ENCODE data around the gene PRKCH.

PRKCH gene

GRCh38 chr14:61480704-61481285, 159.4 kb downstream of the PRKCH start:
- TF ChIP-seq REST (IDR thresholded peaks at IDR 0.05; ENCODE audit: insufficient read depth in 1 of 2, low read depth in 2 of 2, low read length in 2 of 2) (no peak), FOXP2 (optimal IDR thresholded peaks at IDR 0.05; ENCODE audit: borderline replicate concordance, extremely low read depth, extremely low read length, insufficient read depth) (no peak), TAF1 (IDR thresholded peaks at IDR 0.05; ENCODE audit: borderline replicate concordance, insufficient read depth, low read length) (no peak), POLR2AphosphoS5 (IDR thresholded peaks at IDR 0.05; ENCODE audit: low read depth, low read length) (no peak), SIN3A (IDR thresholded peaks at IDR 0.05; ENCODE audit: borderline replicate concordance, insufficient read depth, low read length) (no peak)

- TF ChIP-seq REST (IDR thresholded peaks at IDR 0.05; ENCODE audit: insufficient read depth in 1 of 2, low read depth in 2 of 2, low read length in 2 of 2) = no peak
- TF ChIP-seq FOXP2 (optimal IDR thresholded peaks at IDR 0.05; ENCODE audit: borderline replicate concordance, extremely low read depth, extremely low read length, insufficient read depth) = no peak
- no peak for TF ChIP-seq POLR2AphosphoS5 (IDR thresholded peaks at IDR 0.05; ENCODE audit: low read depth, low read length)
- no peak for TF ChIP-seq TAF1 (IDR thresholded peaks at IDR 0.05; ENCODE audit: borderline replicate concordance, insufficient read depth, low read length)
- TF ChIP-seq SIN3A (IDR thresholded peaks at IDR 0.05; ENCODE audit: borderline replicate concordance, insufficient read depth, low read length) = no peak
Measured at GRCh38 chr14:61481701-61482100, 160.3 kb downstream of the PRKCH start.

GRCh38 chr14:61482348-61483206, 161.2 kb downstream of the PRKCH start:
- TF ChIP-seq REST (IDR thresholded peaks at IDR 0.05; ENCODE audit: insufficient read depth in 1 of 2, low read depth in 2 of 2, low read length in 2 of 2) = no peak
- TF ChIP-seq SIN3A (IDR thresholded peaks at IDR 0.05; ENCODE audit: borderline replicate concordance, insufficient read depth, low read length) = no peak
- TF ChIP-seq POLR2AphosphoS5 (IDR thresholded peaks at IDR 0.05; ENCODE audit: low read depth, low read length) = no peak
- TF ChIP-seq FOXP2 (optimal IDR thresholded peaks at IDR 0.05; ENCODE audit: borderline replicate concordance, extremely low read depth, extremely low read length, insufficient read depth) = no peak
- TF ChIP-seq TAF1 (IDR thresholded peaks at IDR 0.05; ENCODE audit: borderline replicate concordance, insufficient read depth, low read length) = no peak

- no peak for TF ChIP-seq FOXP2 (optimal IDR thresholded peaks at IDR 0.05; ENCODE audit: borderline replicate concordance, extremely low read depth, extremely low read length, insufficient read depth)
- TF ChIP-seq REST (IDR thresholded peaks at IDR 0.05; ENCODE audit: insufficient read depth in 1 of 2, low read depth in 2 of 2, low read length in 2 of 2) = no peak
- no peak for TF ChIP-seq POLR2AphosphoS5 (IDR thresholded peaks at IDR 0.05; ENCODE audit: low read depth, low read length)
- no peak for TF ChIP-seq TAF1 (IDR thresholded peaks at IDR 0.05; ENCODE audit: borderline replicate concordance, insufficient read depth, low read length)
- no peak for TF ChIP-seq SIN3A (IDR thresholded peaks at IDR 0.05; ENCODE audit: borderline replicate concordance, insufficient read depth, low read length)
Measured at GRCh38 chr14:61483476-61483875, 162.1 kb downstream of the PRKCH start.
